Endodermal cell (in vitro differentiated cells): ENCODE measurements around the gene TTC24. TPM values are rescaled to one million over a fixed set of nuclear protein-coding genes. Genes with fewer than 3 reads are reported as not detected.
"Not testable (repeated sequence)": the region's sequence is repeated elsewhere in the genome, so short reads cannot be mapped to it uniquely, and the experiment has no call there.

Source experiments
- DNase-seq: peaks from one replicate; pipeline ENCODE4 v3.0.0-alpha.2; 2017
- H3K27ac ChIP-seq: 2 replicates; pipeline ENCODE4 v1.5.1; 2013; ENCODE audit warnings: mild to moderate bottlenecking, low read depth, low read length, moderate library complexity
- H3K27me3 ChIP-seq: 2 replicates; pipeline ENCODE4 v1.6.1; 2013; ENCODE audit warnings: mild to moderate bottlenecking, low read length, moderate library complexity; ENCODE audit not compliant: insufficient read depth, control insufficient read depth, poor library complexity, severe bottlenecking
- H3K36me3 ChIP-seq: 2 replicates; pipeline ENCODE4 v1.7.0; 2013; ENCODE audit warnings: mild to moderate bottlenecking, low read length, moderate library complexity; ENCODE audit not compliant: control insufficient read depth, insufficient read depth
- H3K4me1 ChIP-seq: one replicate; pipeline ENCODE4 v1.7.0; 2013; ENCODE audit warnings: low read length; ENCODE audit not compliant: control insufficient read depth, insufficient read depth
- H3K4me3 ChIP-seq: 2 replicates; pipeline ENCODE4 v1.5.1; 2013; ENCODE audit warnings: mild to moderate bottlenecking, low read length, moderate library complexity
- H3K9ac ChIP-seq: 2 replicates; pipeline ENCODE4 v1.6.1; 2013; ENCODE audit warnings: mild to moderate bottlenecking, low read length, moderate library complexity; ENCODE audit not compliant: poor library complexity, severe bottlenecking; ENCODE audit errors: extremely low read depth
- H3K9me3 ChIP-seq: 2 replicates; pipeline ENCODE4 v1.6.1; 2013; ENCODE audit warnings: mild to moderate bottlenecking, low read length, moderate library complexity; ENCODE audit not compliant: control insufficient read depth
- H3K27ac Mint-ChIP-seq: 2 replicates; pipeline ENCODE4 v1.8.0; 2020; ENCODE audit warnings: mixed read lengths
- H3K27me3 Mint-ChIP-seq: 2 replicates; pipeline ENCODE4 v1.8.0; 2021; ENCODE audit warnings: mild to moderate bottlenecking, mixed read lengths; ENCODE audit not compliant: insufficient read depth
- H3K36me3 Mint-ChIP-seq: 2 replicates; pipeline ENCODE4 v1.8.0; 2020; ENCODE audit warnings: low read depth, mixed read lengths
- H3K4me1 Mint-ChIP-seq: 2 replicates; pipeline ENCODE4 v1.8.0; 2020; ENCODE audit warnings: mixed read lengths
- H3K4me3 Mint-ChIP-seq: 2 replicates; pipeline ENCODE4 v1.8.0; 2020; ENCODE audit warnings: mild to moderate bottlenecking, moderate library complexity, mixed read lengths
- H3K9me3 Mint-ChIP-seq: 2 replicates; pipeline ENCODE4 v1.8.0; 2020; ENCODE audit warnings: mild to moderate bottlenecking, mixed read lengths
- CTCF ChIP-seq: fragments of 200-600 bp; sonication (generic); conservative IDR thresholded peaks from 2 replicates; pipeline ENCODE4 v1.5.0; 2021; ENCODE audit warnings: antibody characterized with exemption, mild to moderate bottlenecking
- WGBS, 2 experiments: methylation state at CpG; one replicate each; pipeline versions ENCODE4 v1.1.5 to v1.1.7; 2013; ENCODE audit warnings: missing lambda C conversion rate in 2 of 2, mixed read lengths in 1 of 2; ENCODE audit not compliant: insufficient coverage in 1 of 2, insufficient read length in 1 of 2; 5-methylcytosine and 5-hydroxymethylcytosine counted together
- total RNA-seq, 2 donors: library from RNA; stranded (reverse); fragmentation: NEBNext Ultra II Directional in 1 of 2; extraction: Animal tissue kit (Norgen Biotek cat#: 25700) in 1 of 2; gene quantifications; 2 replicates in 1 of 2; 3 replicates in 1 of 2; pipeline ENCODE4 v1.2.1, GENCODE V29; 2021

The TTC24 gene
- total RNA-seq, 2 donors from 2014 or later = not detected

- no peak overlapping the region for H3K9ac ChIP-seq
- Mint-ChIP-seq H3K4me1 (peaks cover 10% of the 10 kb centered on the region), H3K4me3 (no peak overlapping the region), H3K27ac (no peak overlapping the region), H3K36me3 (no peaks in the 10 kb centered on the region), H3K27me3 (peaks cover 7% of the 10 kb centered on the region), H3K9me3 (no peaks in the 10 kb centered on the region)
- no peak for DNase-seq
- 71 to 83% methylated on average over 2 to 4 of the region's 4 CpGs for WGBS, 2 experiments
- H3K9me3 ChIP-seq = no peaks in the 10 kb centered on the region
- H3K27ac ChIP-seq = no peak overlapping the region
- no peak for TF ChIP-seq CTCF
- H3K4me1 ChIP-seq = no peaks in the 10 kb centered on the region
- no peak overlapping the region for H3K4me3 ChIP-seq
- H3K36me3 ChIP-seq = no peaks in the 10 kb centered on the region
- H3K27me3 ChIP-seq = no peaks in the 10 kb centered on the region
Measured at GRCh38 chr1:156586323-156586722, 6.8 kb downstream of the TTC24 start.

GRCh38 chr1:156586892-156587477 lies 7.5 kb downstream of the TTC24 start:
- H3K4me1 ChIP-seq = no peaks in the 10 kb centered on the region
- 85 to 96% methylated on average over 3 of the region's 3 CpGs for WGBS, 2 experiments
- no peaks in the 10 kb centered on the region for H3K36me3 ChIP-seq
- H3K4me3 ChIP-seq = no peak overlapping the region
- no peak overlapping the region for H3K4me3 Mint-ChIP-seq
- no peak overlapping the region for H3K27ac ChIP-seq
- no peaks in the 10 kb centered on the region for H3K9me3 Mint-ChIP-seq
- H3K27ac Mint-ChIP-seq = no peak overlapping the region
- H3K4me1 Mint-ChIP-seq = peaks cover 10% of the 10 kb centered on the region
- H3K27me3 ChIP-seq = no peaks in the 10 kb centered on the region
- no peaks in the 10 kb centered on the region for H3K36me3 Mint-ChIP-seq
- no peak overlapping the region for H3K9ac ChIP-seq
- no peak for DNase-seq
- no peak for TF ChIP-seq CTCF
- H3K27me3 Mint-ChIP-seq = peaks cover 7% of the 10 kb centered on the region
- H3K9me3 ChIP-seq = no peaks in the 10 kb centered on the region

DNA sequence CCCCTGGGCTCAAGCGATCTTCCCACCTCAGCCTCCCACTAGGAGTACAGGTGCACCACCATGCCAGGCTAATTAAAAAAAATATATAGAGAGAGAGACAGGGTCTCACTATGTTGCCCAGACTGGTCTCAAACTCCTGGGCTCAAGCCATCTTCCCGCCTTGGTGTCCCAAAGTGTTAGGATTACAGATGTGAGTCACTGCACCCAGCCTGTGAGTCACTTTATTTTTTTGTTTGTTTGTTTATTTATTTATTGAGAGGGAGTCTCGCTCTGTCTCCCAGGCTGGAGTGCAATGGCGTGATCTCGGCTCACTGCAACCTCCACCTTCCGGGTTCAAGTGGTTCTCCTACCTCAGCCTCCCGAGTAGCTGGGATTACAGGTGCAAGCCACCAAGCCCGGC lies 8.4 kb downstream of the TTC24 start:
- H3K36me3 Mint-ChIP-seq, H3K9ac ChIP-seq, H3K9me3 Mint-ChIP-seq, H3K36me3 ChIP-seq, H3K27me3 ChIP-seq, H3K27ac ChIP-seq, H3K4me3 ChIP-seq, H3K4me1 ChIP-seq, H3K4me3 Mint-ChIP-seq, DNase-seq, H3K27me3 Mint-ChIP-seq, H3K27ac Mint-ChIP-seq, H3K9me3 ChIP-seq: not testable (repeated sequence)
- H3K4me1 Mint-ChIP-seq = peaks cover 13% of the 10 kb centered on the region
- 94 to 95% methylated on average over 3 to 8 of the region's 8 CpGs for WGBS, 2 experiments

- Mint-ChIP-seq H3K9me3 (no peaks in the 10 kb centered on the region), H3K36me3 (peaks cover 10% of the 10 kb centered on the region), H3K4me3 (no peak overlapping the region), H3K27me3 (peaks cover 7% of the 10 kb centered on the region), H3K27ac (no peak overlapping the region), H3K4me1 (peaks cover 10% of the 10 kb centered on the region)
- Histone ChIP-seq H3K9ac (no peak overlapping the region), H3K4me3 (no peak overlapping the region), H3K27me3 (no peaks in the 10 kb centered on the region), H3K27ac (no peak overlapping the region), H3K4me1 (no peaks in the 10 kb centered on the region), H3K9me3 (no peaks in the 10 kb centered on the region), H3K36me3 (peaks cover 12% of the 10 kb centered on the region)
- TF ChIP-seq CTCF = no peak
- no peak for DNase-seq
- WGBS, 2 experiments = 84 to 100% methylated on average over 1 to 3 of the region's 5 CpGs
Measured at GRCh38 chr1:156589546-156589945, 10.0 kb downstream of the TTC24 start.
